Measurements from ENCODE around the gene LPIN1. TPM values are rescaled to one million over a fixed set of nuclear protein-coding genes. Genes with fewer than 3 reads are reported as not detected.
A peak's percentile ranks its signal among the peaks of the same experiment; 100 is the strongest.

Gene LPIN1
- total and polyA plus RNA-seq, 2 of the 13 experiments (the other 11 are each of a cell fraction or from before 2014, with no cell fraction given) = 9.7 to 19.4 TPM

DNA sequence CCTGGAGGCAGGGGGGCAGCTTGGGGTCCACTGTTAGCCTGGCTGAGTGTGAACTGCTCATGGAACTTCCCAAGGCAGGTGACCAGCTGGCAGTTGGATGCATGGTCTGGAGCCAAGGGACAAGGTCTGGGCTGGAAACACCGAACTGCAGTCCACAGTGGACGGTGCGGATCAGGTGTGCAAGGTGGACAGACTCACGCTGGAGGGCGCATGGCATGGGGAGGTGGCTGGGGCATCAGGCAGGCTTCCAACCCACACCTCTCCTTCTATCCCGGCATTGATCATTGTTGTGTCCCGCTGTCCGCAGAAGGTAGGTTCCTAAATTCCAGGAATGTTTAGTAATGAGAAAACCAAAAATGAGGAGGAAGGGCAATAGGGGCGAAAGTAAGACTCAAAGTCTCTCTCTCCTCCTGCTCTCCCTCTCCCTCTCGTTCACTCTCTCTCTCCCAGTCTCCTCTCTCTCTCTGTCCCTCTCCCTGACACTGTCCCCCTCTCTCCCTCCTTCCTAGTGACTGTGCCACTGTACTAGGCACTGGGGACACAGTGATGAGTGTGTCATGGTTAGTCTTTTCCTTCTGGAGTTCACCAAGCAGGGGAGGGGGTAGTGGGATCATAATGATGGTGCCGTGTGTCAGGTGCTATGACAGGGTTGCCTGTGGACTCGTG is 30.3 kb upstream of the LPIN1 start:
- POLR2A ChIA-PET = no interaction called here
- Histone ChIP-seq H3K4me1 (ENCODE audit: insufficient read depth, low read length) (peaks cover 27% of the 10 kb centered on the region), H3K9me3 (ENCODE audit: low read length) (no peaks in the 10 kb centered on the region), H3K9ac (ENCODE audit: insufficient read depth, low read depth, low read length) (no peak overlapping the region), H3K4me3 (replicated peaks in 1 of 3; ENCODE audit: insufficient read depth in 1 of 3, low read depth in 2 of 3, low read length in 3 of 3) (no peak overlapping the region), H4K20me1 (ENCODE audit: insufficient read depth, low read length) (no peaks in the 10 kb centered on the region), H2AFZ (ENCODE audit: low read length) (no peak overlapping the region), H3K4me2 (ENCODE audit: low read depth, low read length) (peak overlapping the region; percentile 53), H3K27me3 (ENCODE audit: control insufficient read depth in 1 of 2, insufficient read depth in 2 of 2, low read length in 2 of 2) (peaks cover 7 to 44% of the 10 kb centered on the region in 2 experiments; a peak in 3 of 5 replicates), H3K79me2 (ENCODE audit: insufficient read depth, low read length) (no peaks in the 10 kb centered on the region), H3K27ac (ENCODE audit: extremely low read length, insufficient read depth, low read length) (no peak overlapping the region), H3K36me3 (replicated peaks in 1 of 2; ENCODE audit: control insufficient read depth in 1 of 2, insufficient read depth in 2 of 2, low read length in 2 of 2) (no peaks in the 10 kb centered on the region)
- FAIRE-seq = no peak
- WGBS (ENCODE audit: low lambda C conversion rate) = 72% methylated on average over 12 of the region's 12 CpGs
- intact Hi-C loops (cut with micrococcal nuclease; ENCODE audit: unreplicated experiment) = no loop called here
- in situ Hi-C loops (cut with HindIII; ENCODE audit: extremely low pct_ligation_motif_present, low pct_unique_long_range_greater_than_20kb) = no loop called here
- CTCF ChIA-PET (ENCODE audit: low intra/inter-chr PET ratio, low total read pairs) = no interaction called here
- DNase-seq (ENCODE audit: low spot score) = no peak
- BruUV-seq (replicated peaks) = no TSS peak
- peak; percentile 42 for ATAC-seq
- TF ChIP-seq, protein P1, sequence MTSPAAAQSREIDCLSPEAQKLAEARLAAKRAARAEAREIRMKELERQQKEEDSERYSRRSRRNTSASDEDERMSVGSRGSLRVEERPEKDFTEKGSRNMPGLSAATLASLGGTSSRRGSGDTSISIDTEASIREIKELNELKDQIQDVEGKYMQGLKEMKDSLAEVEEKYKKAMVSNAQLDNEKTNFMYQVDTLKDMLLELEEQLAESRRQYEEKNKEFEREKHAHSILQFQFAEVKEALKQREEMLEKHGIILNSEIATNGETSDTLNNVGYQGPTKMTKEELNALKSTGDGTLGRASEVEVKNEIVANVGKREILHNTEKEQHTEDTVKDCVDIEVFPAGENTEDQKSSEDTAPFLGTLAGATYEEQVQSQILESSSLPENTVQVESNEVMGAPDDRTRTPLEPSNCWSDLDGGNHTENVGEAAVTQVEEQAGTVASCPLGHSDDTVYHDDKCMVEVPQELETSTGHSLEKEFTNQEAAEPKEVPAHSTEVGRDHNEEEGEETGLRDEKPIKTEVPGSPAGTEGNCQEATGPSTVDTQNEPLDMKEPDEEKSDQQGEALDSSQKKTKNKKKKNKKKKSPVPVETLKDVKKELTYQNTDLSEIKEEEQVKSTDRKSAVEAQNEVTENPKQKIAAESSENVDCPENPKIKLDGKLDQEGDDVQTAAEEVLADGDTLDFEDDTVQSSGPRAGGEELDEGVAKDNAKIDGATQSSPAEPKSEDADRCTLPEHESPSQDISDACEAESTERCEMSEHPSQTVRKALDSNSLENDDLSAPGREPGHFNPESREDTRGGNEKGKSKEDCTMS (CRISPR knock-in tag; conservative IDR thresholded peaks at IDR 0.05) = no peak
- TF ChIP-seq HNRNPUL1 (IDR thresholded peaks at IDR 0.05; ENCODE audit: low read depth, low read length) = no peak
- no peak for TF ChIP-seq ZNF207 (IDR thresholded peaks at IDR 0.05; ENCODE audit: borderline replicate concordance)
- 0 out of 2 replicates have a peak, but pooled peaks have one; percentile 35 for TF ChIP-seq ZNF17 (CRISPR knock-in tag; IDR thresholded peaks at IDR 0.05)
- no peak for TF ChIP-seq ZFP82 (CRISPR knock-in tag; IDR thresholded peaks at IDR 0.05; ENCODE audit: borderline replicate concordance)
- TF ChIP-seq ZNF253 (CRISPR knock-in tag; IDR thresholded peaks at IDR 0.05; ENCODE audit: borderline replicate concordance) = 0 out of 2 replicates have a peak, but pooled peaks have one; percentile 3
- TF ChIP-seq SALL1 (CRISPR knock-in tag; IDR thresholded peaks at IDR 0.05) = no peak
- no peak for TF ChIP-seq NR2F1 (CRISPR knock-in tag; IDR thresholded peaks at IDR 0.05)
- peak; percentile 23; the same call in 1 of the 2 replicates for TF ChIP-seq ZFP91 (CRISPR knock-in tag; IDR thresholded peaks at IDR 0.05; ENCODE audit: borderline replicate concordance)
- TF ChIP-seq MXD1 (CRISPR knock-in tag; IDR thresholded peaks at IDR 0.05) = no peak
- TF ChIP-seq, protein P2, sequence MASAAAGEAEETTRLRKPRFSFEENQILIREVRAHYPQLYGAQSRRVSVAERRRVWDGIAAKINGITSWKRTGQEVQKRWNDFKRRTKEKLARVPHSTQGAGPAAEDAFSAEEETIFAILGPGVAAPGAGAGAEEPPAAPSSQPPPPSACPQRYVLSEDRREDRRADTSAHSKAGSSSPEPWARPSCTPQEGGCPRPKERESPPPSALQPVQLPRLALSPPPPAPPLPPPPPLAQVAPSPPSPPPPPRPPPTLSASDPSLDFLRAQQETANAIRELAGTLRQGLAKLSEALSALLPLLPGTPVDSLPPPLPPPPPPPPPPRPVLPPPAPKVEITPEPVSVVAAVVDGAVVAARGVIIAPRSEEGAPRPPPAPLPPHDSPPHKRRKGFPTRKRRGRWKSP (CRISPR knock-in tag; IDR thresholded peaks at IDR 0.05) = no peak
- no peak for TF ChIP-seq ZNF225 (CRISPR knock-in tag; IDR thresholded peaks at IDR 0.05)
- no peak for TF ChIP-seq NFE2L1 (CRISPR knock-in tag; IDR thresholded peaks at IDR 0.05; ENCODE audit: borderline replicate concordance)
- TF ChIP-seq, protein P3, sequence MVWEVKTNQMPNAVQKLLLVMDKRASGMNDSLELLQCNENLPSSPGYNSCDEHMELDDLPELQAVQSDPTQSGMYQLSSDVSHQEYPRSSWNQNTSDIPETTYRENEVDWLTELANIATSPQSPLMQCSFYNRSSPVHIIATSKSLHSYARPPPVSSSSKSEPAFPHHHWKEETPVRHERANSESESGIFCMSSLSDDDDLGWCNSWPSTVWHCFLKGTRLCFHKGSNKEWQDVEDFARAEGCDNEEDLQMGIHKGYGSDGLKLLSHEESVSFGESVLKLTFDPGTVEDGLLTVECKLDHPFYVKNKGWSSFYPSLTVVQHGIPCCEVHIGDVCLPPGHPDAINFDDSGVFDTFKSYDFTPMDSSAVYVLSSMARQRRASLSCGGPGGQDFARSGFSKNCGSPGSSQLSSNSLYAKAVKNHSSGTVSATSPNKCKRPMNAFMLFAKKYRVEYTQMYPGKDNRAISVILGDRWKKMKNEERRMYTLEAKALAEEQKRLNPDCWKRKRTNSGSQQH (CRISPR knock-in tag; IDR thresholded peaks at IDR 0.05; ENCODE audit: low read depth) = no peak
- TF ChIP-seq ZNF660 (CRISPR knock-in tag; IDR thresholded peaks at IDR 0.05; ENCODE audit: borderline replicate concordance, low read depth) = no peak
- no peak for TF ChIP-seq ZSCAN25 (CRISPR knock-in tag; IDR thresholded peaks at IDR 0.05)
